ENCODE results near the gene BMPR2.

DNA sequence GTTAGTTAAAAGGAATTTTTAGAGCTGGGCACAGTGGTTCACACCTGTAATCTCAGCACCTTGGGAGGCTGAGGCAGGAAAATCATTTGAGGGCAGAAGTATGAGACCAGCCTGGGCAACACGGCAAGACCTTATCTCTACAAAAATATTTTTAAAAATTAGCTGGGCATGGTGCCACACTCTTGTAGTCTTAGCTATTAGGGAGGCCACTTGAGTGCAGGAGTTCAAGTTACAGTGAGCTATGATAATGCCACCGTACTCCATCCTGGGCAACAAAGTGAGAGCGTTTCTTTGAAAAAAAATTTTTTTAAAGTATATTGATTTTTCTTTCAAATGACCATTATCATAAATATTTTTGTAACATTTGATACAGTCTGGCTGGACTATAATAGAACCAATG is 165.0 kb downstream of the BMPR2 start:
- TF ChIP-seq, protein P1, sequence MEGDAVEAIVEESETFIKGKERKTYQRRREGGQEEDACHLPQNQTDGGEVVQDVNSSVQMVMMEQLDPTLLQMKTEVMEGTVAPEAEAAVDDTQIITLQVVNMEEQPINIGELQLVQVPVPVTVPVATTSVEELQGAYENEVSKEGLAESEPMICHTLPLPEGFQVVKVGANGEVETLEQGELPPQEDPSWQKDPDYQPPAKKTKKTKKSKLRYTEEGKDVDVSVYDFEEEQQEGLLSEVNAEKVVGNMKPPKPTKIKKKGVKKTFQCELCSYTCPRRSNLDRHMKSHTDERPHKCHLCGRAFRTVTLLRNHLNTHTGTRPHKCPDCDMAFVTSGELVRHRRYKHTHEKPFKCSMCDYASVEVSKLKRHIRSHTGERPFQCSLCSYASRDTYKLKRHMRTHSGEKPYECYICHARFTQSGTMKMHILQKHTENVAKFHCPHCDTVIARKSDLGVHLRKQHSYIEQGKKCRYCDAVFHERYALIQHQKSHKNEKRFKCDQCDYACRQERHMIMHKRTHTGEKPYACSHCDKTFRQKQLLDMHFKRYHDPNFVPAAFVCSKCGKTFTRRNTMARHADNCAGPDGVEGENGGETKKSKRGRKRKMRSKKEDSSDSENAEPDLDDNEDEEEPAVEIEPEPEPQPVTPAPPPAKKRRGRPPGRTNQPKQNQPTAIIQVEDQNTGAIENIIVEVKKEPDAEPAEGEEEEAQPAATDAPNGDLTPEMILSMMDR (conservative IDR thresholded peaks at IDR 0.05; ENCODE audit: low read depth, low read length) = no peak
- TF ChIP-seq POLR2A (IDR thresholded peaks at IDR 0.05; ENCODE audit: low read depth, low read length) (no peak), RAD21 (IDR thresholded peaks at IDR 0.05; ENCODE audit: low read length) (no peak), NFE2L2 (IDR thresholded peaks at IDR 0.05; ENCODE audit: low read depth, low read length) (no peak), CEBPB (IDR thresholded peaks at IDR 0.05; ENCODE audit: low read depth, low read length) (no peak), MAFK (IDR thresholded peaks at IDR 0.05; ENCODE audit: low read depth, low read length) (no peak), FOS (IDR thresholded peaks at IDR 0.05; ENCODE audit: low read depth, low read length) (no peak), SMC3 (IDR thresholded peaks at IDR 0.05; ENCODE audit: low read depth, low read length) (no peak), MXI1 (IDR thresholded peaks at IDR 0.05; ENCODE audit: borderline replicate concordance, low read depth, low read length) (no peak), RCOR1 (IDR thresholded peaks at IDR 0.05; ENCODE audit: insufficient replicate concordance, low read length) (no peak), MAZ (IDR thresholded peaks at IDR 0.05; ENCODE audit: borderline replicate concordance, low read depth, low read length) (no peak)
- TF ChIP-seq, protein P2, sequence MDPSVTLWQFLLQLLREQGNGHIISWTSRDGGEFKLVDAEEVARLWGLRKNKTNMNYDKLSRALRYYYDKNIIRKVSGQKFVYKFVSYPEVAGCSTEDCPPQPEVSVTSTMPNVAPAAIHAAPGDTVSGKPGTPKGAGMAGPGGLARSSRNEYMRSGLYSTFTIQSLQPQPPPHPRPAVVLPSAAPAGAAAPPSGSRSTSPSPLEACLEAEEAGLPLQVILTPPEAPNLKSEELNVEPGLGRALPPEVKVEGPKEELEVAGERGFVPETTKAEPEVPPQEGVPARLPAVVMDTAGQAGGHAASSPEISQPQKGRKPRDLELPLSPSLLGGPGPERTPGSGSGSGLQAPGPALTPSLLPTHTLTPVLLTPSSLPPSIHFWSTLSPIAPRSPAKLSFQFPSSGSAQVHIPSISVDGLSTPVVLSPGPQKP (IDR thresholded peaks at IDR 0.05; ENCODE audit: borderline replicate concordance, low read depth, low read length) = no peak
- TF ChIP-seq, protein P3, sequence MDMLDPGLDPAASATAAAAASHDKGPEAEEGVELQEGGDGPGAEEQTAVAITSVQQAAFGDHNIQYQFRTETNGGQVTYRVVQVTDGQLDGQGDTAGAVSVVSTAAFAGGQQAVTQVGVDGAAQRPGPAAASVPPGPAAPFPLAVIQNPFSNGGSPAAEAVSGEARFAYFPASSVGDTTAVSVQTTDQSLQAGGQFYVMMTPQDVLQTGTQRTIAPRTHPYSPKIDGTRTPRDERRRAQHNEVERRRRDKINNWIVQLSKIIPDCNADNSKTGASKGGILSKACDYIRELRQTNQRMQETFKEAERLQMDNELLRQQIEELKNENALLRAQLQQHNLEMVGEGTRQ (IDR thresholded peaks at IDR 0.05; ENCODE audit: low read depth, low read length) = no peak
